ENCODE data around the gene KRTAP4-7.
"Not testable (repeated sequence)": the region's sequence is repeated elsewhere in the genome, so short reads cannot be mapped to it uniquely, and the experiment has no call there.

Gene KRTAP4-7

GRCh38 chr17:41119696-41120690, 36.0 kb downstream of the KRTAP4-7 start:
- not testable (repeated sequence) for H3K27me3 Mint-ChIP-seq, H3K36me3 Mint-ChIP-seq, H3K9me3 Mint-ChIP-seq
- H3K4me1 Mint-ChIP-seq: peaks cover 55% of the 10 kb centered on the region
- H3K4me3 Mint-ChIP-seq: peak overlapping the region; percentile 38
- peak overlapping the region; percentile 46 for H3K27ac Mint-ChIP-seq

- peak overlapping the region; percentile 30 for H3K27ac Mint-ChIP-seq
- no peak overlapping the region for H3K4me3 Mint-ChIP-seq
- H3K27me3 Mint-ChIP-seq: no peaks in the 10 kb centered on the region
- no peaks in the 10 kb centered on the region for H3K9me3 Mint-ChIP-seq
- H3K4me1 Mint-ChIP-seq: peaks cover 70% of the 10 kb centered on the region
- H3K36me3 Mint-ChIP-seq: peaks cover 2% of the 10 kb centered on the region
Measured at GRCh38 chr17:41121742-41122141, 37.8 kb downstream of the KRTAP4-7 start.

DNA sequence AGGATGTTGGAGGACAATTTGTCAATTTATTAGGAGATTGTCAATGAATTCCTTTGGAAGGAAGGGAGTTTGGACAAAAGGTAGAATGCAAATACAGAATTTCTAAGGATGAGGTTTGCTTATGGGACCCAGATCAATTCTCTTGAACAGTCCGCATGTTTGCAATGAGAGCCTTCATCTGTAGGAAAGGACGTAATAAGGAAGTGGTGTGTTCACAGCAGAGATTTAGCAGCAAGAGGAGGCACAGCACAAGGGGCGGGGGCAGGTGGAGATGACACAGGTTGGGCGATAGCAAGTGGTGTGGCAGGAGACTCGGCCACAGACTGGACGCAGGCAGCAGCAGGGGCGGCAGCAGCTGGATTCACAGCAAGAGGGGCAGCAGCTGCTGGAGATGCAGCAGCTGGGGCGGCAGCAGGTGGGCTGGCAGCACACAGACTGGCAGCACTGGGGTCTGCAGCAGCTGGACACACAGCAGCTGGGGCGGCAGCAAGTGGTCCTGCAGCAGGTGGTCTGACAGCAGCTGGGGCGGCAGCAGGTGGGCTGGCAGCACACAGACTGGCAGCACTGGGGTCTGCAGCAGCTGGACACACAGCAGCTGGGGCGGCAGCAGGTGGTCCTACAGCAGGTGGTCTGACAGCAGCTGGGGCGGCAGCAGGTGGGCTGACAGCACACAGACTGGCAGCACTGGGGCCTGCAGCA, 39.5 kb downstream of the KRTAP4-7 start:
- H3K36me3 Mint-ChIP-seq, H3K9me3 Mint-ChIP-seq, H3K27me3 Mint-ChIP-seq: not testable (repeated sequence)
- Mint-ChIP-seq H3K27ac (peak overlapping the region; percentile 86), H3K4me3 (peak overlapping the region; percentile 72), H3K4me1 (peaks cover 62% of the 10 kb centered on the region)

GRCh38 chr17:41123991-41124371, 40.0 kb downstream of the KRTAP4-7 start, which contains the start of gene KRTAP4-12:
TSS of gene KRTAP4-12 (minus strand) at chr17:41124182. CDS start at chr17:41124122, 60 bp downstream.
- Mint-ChIP-seq H3K4me1 (peaks cover 62% of the 10 kb centered on the region), H3K27ac (peak within 1 kb of the TSS; percentile 86), H3K4me3 (peak within 1 kb of the TSS; percentile 72)
- not testable (repeated sequence) for H3K9me3 Mint-ChIP-seq, H3K36me3 Mint-ChIP-seq, H3K27me3 Mint-ChIP-seq

- Mint-ChIP-seq H3K4me3 (no peak overlapping the region), H3K9me3 (peaks cover 9% of the 10 kb centered on the region), H3K4me1 (peaks cover 67% of the 10 kb centered on the region), H3K27me3 (no peaks in the 10 kb centered on the region), H3K27ac (no peak overlapping the region), H3K36me3 (peaks cover 2% of the 10 kb centered on the region)
Measured at GRCh38 chr17:41125064-41125463, 41.1 kb downstream of the KRTAP4-7 start.

GRCh38 chr17:41126412-41126811, 42.5 kb downstream of the KRTAP4-7 start:
- peaks cover 9% of the 10 kb centered on the region for H3K9me3 Mint-ChIP-seq
- H3K4me3 Mint-ChIP-seq: peak overlapping the region; percentile 28
- H3K27ac Mint-ChIP-seq: peak overlapping the region; percentile 46
- peaks cover 2% of the 10 kb centered on the region for H3K36me3 Mint-ChIP-seq
- peaks cover 63% of the 10 kb centered on the region for H3K4me1 Mint-ChIP-seq
- no peaks in the 10 kb centered on the region for H3K27me3 Mint-ChIP-seq

DNA sequence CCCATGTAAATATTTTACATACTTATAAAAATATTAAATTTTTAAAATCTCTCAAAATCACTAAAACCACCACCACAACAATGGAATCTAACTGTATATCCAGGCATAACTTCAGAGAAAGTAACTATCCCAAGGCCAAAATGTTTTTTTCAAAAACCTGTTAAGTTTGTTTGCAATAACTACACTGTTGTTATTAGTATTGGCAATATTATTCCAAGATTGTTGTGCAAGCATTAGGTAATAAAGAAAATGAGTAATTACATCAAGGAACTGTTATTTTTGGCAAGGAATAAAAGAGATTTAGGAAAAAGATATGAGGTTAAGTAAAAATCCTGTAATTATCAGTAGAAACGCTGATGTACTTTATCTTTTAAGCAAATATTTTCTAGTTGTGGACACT, 43.4 kb downstream of the KRTAP4-7 start:
- H3K4me3 Mint-ChIP-seq: no peak overlapping the region
- peaks cover 2% of the 10 kb centered on the region for H3K36me3 Mint-ChIP-seq
- H3K4me1 Mint-ChIP-seq: peaks cover 71% of the 10 kb centered on the region
- peaks cover 9% of the 10 kb centered on the region for H3K9me3 Mint-ChIP-seq
- no peak overlapping the region for H3K27ac Mint-ChIP-seq
- no peaks in the 10 kb centered on the region for H3K27me3 Mint-ChIP-seq

DNA sequence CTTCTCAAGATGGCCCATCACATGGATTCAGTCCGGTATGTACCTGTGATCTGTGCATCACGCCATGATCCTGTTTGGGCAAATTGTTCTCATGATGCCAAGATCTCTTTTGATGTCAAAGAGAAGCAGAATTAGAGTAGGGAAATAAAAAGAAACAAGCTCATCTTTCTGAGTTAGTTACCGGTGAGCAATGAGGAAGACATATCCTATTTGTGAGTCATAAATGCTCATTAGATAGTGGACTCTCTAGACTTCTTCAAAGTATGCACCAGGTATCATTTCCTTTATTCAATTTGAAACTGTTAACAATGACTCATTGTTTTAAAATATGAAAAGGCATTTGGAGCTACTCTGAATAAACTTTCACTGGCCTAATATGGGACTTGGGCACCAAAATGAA, 48.0 kb downstream of the KRTAP4-7 start:
- no peaks in the 10 kb centered on the region for H3K27me3 Mint-ChIP-seq
- H3K9me3 Mint-ChIP-seq: peaks cover 9% of the 10 kb centered on the region
- peaks cover 44% of the 10 kb centered on the region for H3K4me1 Mint-ChIP-seq
- no peak overlapping the region for H3K4me3 Mint-ChIP-seq
- no peaks in the 10 kb centered on the region for H3K36me3 Mint-ChIP-seq
- H3K27ac Mint-ChIP-seq: no peak overlapping the region

- H3K36me3 Mint-ChIP-seq: peaks cover 2% of the 10 kb centered on the region
- H3K4me3 Mint-ChIP-seq: no peak overlapping the region
- no peaks in the 10 kb centered on the region for H3K27me3 Mint-ChIP-seq
- H3K4me1 Mint-ChIP-seq: peaks cover 38% of the 10 kb centered on the region
- peaks cover 2% of the 10 kb centered on the region for H3K9me3 Mint-ChIP-seq
- no peak overlapping the region for H3K27ac Mint-ChIP-seq
Measured at GRCh38 chr17:41133880-41134735, 50.2 kb downstream of the KRTAP4-7 start.
